AG20443 (cell line): ENCODE data around the gene DOK6.

Experiments
- DNase-seq: peaks from one replicate; pipeline ENCODE4 v3.0.0; 2012; ENCODE audit warnings: low spot score, mixed read lengths

Gene DOK6

DNA sequence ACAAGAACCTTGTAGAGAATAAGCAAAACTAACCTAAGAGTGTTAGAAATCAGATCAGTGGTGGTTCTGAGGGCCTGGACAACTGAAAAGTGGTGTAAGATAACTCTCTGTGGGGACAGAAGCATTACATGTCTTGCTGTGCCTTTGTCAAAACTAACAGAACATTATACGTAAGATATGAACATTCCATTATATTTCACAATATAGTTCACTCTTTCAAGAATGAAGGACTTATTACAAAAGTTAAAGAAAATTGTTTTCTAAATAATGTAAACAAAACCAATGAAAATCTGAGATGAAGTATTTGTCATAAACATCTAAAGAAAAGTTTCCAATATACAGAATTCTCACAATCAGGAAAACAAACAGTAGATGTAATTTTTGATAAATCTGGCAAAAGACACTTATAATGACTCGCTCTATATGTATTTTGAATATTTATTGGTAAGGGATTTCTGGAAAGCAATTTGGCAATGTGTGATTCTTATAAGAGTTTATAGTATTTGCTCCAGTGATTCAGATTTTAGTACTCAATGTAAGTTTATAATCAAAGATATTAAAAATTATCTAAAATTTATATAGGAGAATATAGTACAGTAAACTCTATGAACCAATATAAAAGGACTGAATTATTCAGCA, 288.6 kb downstream of the DOK6 start:
- DNase-seq = no peak

GRCh38 chr18:69691008-69691760, 290.5 kb downstream of the DOK6 start:
- DNase-seq = no peak

- DNase-seq = no peak
Measured at GRCh38 chr18:69697069-69697468, 296.4 kb downstream of the DOK6 start.

DNA sequence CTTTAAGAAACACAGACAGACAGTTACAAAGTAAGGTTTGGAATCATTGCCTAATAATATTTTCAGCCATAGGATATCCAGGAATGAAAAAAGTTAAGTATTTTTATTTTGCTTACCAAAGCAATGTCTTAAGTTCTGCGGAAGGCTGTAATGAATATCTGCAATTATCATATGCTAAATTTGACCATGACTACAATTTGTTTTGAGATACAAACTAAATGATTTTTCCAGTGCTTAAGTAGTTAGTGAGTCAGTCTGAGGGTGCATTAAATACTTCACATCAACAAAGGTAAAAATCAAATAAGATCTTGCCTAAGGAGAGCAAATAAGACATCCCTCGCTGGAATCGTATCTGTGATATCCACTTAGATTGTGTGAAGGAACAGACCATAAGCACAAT, 297.0 kb downstream of the DOK6 start:
- no peak for DNase-seq

DNA sequence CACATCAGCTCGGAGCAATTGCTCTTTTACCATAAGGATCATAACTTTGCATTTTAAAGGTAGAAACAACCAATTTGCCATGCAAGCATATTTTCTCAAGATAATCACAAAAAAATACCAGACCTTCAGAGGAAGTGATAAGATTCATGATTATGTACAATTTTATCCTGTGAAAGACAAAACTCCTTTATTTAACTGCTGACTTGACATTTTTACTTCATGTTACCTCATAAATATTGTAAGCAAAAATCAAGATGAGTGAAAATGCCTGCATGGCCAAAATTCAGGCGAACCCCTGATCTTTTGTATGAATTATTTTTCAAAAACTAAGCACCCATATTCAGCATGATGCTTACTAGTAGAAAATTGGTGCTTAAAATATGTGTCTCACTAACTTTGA, 300.6 kb downstream of the DOK6 start:
- DNase-seq = no peak

DNA sequence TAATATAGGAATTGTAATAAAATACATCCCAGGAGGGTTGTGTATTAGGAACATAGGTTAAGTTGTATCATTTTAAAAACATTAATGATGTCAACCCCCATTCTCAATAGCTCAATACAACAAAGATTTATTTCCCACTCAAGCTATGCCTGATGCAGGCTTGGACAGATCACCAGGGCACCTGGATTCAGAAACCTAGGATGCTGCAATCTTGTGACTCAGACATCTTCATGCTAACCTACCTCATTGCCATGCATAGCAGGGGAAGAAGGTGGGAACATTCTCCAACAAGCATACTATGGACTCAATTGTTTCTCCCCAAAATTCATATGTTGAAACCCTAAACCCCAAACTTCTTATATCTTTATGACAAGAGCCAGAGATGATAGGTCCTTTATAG, 302.8 kb downstream of the DOK6 start:
- no peak for DNase-seq

- no peak for DNase-seq
Measured at GRCh38 chr18:69705987-69706386, 305.3 kb downstream of the DOK6 start.

- DNase-seq = no peak
Measured at GRCh38 chr18:69708844-69709243, 308.2 kb downstream of the DOK6 start.

DNA sequence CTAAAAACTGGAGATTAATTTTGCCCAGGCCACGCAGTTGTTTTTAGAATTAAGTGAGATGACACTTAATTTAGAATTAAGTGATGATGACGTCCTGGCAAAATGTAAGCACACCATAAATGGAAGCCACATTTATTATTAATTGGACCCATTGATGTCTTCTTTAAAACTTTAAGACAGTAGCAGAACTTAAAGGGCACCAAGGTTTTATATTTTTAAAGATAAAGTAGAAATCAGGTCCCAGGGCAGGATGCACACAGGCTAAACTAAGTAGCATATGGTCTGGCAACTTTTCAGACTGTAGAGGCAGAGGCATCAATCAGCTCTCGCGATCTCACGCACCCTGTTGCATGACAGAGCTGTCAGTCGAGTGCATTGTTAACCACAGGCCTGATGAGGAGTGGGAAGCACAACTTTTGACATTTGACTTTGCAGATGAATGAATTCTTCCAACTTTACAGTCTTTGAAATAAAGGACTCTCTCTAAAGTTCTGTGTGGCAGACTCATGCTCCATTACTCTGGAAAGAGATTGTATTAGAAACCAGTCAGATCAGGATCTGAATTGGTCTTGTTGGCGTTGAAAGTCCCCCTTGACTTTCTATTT, 314.6 kb downstream of the DOK6 start:
- no peak for DNase-seq

GRCh38 chr18:69717586-69717985, 316.9 kb downstream of the DOK6 start:
- DNase-seq = no peak

GRCh38 chr18:69718912-69719547, 318.3 kb downstream of the DOK6 start:
- DNase-seq = no peak

- no peak for DNase-seq
Measured at GRCh38 chr18:69720422-69720821, 319.7 kb downstream of the DOK6 start.

- DNase-seq = no peak
Measured at GRCh38 chr18:69723434-69723833, 322.7 kb downstream of the DOK6 start.

GRCh38 chr18:69725009-69725408, 324.3 kb downstream of the DOK6 start:
- DNase-seq = no peak

DNA sequence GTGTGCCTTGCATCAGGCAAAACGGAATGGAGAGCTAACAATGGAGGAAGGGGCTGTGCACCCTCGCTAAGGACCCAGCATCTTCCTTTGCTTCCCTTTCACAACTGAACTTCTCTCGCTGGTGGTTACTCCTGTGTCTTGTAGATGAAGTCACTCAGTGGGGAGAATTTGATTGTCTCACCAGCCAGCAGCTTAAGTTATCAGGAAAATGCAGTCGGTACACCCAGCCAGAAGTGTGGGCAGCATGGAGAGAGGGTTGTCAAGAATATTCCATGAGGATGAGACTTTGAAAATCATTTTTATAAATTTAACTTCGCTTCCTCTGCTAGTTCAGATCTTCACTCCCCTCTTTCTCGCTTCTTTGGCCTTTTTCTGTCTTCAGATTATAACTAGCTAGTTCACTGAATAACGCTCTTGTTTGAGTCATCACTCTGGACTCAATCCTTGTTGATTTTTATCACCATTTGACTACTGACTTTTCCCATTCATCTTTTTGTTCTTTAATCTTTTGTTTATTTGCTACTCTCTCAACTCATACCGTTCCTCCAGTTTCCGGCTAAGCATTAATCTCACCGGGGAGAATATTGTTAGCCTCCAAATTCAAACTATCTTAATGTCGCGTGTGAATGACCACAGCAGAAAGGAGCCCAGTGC, 325.3 kb downstream of the DOK6 start:
- DNase-seq = no peak

DNA sequence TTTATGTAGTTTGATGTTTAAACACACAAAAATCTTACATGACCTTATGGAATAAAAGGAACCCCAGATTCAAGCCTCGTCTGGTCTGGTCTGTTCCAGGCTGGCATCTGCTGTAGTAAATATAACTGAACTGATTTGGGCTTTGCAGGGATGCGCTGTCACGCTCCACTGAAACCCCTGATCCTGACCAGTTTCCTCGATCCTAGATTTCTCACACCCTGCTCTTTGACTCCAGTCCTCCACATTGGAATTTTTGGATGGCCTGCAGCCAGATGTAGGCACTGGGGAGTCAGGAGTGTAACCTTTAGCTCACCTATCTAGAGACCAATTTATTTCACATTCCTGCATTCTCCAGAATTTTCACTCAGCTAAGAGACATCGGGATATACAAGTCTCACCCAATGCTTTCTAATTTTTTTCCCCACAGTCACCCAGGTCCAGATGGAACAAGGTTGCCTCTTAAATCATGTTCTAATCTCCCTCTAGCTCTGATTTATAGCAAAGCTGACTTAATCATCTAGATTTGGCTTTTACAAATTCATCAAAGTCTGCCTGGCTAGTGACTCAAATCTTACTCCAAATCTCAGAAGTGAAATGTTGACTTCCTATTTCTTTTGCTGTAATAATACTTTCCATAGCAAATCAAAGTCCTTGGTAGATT, 327.4 kb downstream of the DOK6 start:
- no peak for DNase-seq

GRCh38 chr18:69730664-69731063, 330.0 kb downstream of the DOK6 start:
- no peak for DNase-seq

DNA sequence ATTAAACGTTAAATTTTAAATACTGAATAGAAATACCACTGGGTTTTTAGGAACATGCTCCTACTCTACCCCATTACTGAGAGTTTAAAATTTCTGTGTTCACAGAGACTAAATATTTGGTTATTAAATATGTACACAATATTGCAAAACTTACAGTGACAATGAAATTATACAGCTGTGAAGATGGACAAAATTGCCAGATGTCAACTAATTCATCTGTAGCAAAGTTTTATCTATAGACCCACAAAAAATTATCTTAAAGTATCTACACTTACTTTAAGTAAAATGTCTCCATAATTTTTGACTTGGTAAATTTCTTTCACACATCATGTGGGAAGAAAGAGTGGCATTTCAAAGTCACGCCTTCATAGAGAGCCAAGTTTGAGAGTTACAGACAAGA, 333.8 kb downstream of the DOK6 start:
- no peak for DNase-seq

DNA sequence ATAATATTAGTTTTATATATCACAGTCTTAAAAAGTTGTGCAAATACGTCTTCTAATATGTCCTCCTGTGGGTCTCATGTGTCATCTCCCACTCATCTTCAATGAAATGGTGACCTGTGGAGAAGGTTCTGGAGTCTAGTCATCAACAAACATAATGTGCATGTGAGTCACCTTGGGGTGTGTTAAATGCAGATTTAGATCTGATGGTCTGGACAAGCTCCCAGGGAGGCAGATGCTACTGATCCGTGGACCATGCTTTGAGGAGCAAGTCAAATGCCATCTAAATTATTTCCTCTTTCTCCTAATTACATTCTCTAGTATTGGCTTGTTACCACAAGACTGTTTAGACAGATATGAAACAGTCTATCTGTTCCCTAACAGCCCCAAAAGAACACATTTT, 336.0 kb downstream of the DOK6 start:
- DNase-seq = no peak

DNA sequence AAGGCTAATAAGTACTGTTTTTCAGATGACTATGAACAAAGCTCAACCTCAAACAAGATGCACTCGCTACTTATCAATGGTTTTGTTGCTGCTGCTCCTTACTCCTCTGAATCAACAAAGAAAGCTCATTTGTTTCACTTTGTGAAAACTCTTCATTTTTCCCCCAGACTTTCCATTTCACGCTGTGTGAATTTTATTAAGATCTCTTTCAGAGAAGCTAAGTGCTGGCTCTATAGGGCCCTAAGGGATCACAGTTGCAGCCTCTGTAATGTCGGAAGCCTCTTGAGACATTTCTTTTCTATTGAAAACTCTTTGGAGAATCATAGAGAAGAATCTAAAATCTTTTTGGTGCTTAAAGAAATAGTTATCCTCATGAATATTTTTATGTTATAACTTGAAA, 337.2 kb downstream of the DOK6 start:
- DNase-seq = no peak

DNA sequence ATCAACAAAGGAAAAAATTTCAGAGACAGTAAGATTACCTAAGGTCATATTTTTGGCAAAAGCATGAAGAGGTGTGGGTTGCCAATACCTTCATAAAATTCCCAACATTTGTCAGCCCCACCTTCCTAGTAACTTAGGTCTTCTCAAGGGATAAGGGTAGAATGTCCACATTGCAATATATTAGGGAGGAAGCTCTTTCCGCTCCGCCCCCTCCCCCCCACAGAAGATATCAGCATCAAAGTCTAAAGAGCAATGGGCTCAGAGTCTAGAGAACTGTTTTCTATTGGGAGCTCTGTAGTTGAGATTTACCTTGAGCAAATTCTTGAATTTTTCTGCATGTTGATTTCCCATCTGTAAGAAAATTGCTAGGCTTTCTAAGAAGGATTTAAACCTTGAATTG, 346.7 kb downstream of the DOK6 start:
- no peak for DNase-seq
